Kidney capillary endothelial cell (primary cell): ENCODE measurements around the gene CDH22.

Source experiments
- DNase-seq: peaks from one replicate; pipeline ENCODE4 v3.0.0-alpha.2; 2018; ENCODE audit warnings: low spot score

The CDH22 gene

GRCh38 chr20:46299078-46299477 lies 9.2 kb downstream of the CDH22 start:
- no peak for DNase-seq

- DNase-seq, result no peak
These were observed 9.9 kb downstream of the CDH22 start for GRCh38 chr20:46298374-46298773.

- no peak for DNase-seq
These were observed 11.6 kb downstream of the CDH22 start for GRCh38 chr20:46296526-46297250.

- DNase-seq, result peak; percentile 12
These were observed 15.2 kb downstream of the CDH22 start for GRCh38 chr20:46293084-46293483.

GRCh38 chr20:46291401-46291800 lies 16.9 kb downstream of the CDH22 start:
- DNase-seq, result no peak

- DNase-seq, result no peak
These were observed 18.9 kb downstream of the CDH22 start for GRCh38 chr20:46289432-46289831.

GRCh38 chr20:46286977-46287376 lies 21.3 kb downstream of the CDH22 start:
- DNase-seq, result no peak

GRCh38 chr20:46286382-46286781 lies 21.9 kb downstream of the CDH22 start:
- DNase-seq, result no peak

GRCh38 chr20:46285740-46286139 lies 22.6 kb downstream of the CDH22 start:
- DNase-seq, result no peak

- DNase-seq, result no peak
These were observed 23.2 kb downstream of the CDH22 start for GRCh38 chr20:46285072-46285471.

- no peak for DNase-seq
These were observed 24.3 kb downstream of the CDH22 start for GRCh38 chr20:46284040-46284427.

GRCh38 chr20:46283426-46284039 lies 24.8 kb downstream of the CDH22 start:
- DNase-seq, result no peak

- DNase-seq, result no peak
These were observed 25.6 kb downstream of the CDH22 start for GRCh38 chr20:46282669-46283068.

GRCh38 chr20:46279103-46279502 lies 29.2 kb downstream of the CDH22 start:
- DNase-seq, result no peak

GRCh38 chr20:46277602-46278001 lies 30.7 kb downstream of the CDH22 start:
- DNase-seq, result no peak

- no peak for DNase-seq
These were observed 31.8 kb downstream of the CDH22 start for GRCh38 chr20:46276531-46276930.

GRCh38 chr20:46275091-46275490 lies 33.2 kb downstream of the CDH22 start:
- DNase-seq, result no peak

GRCh38 chr20:46273717-46274116 lies 34.6 kb downstream of the CDH22 start:
- no peak for DNase-seq

- no peak for DNase-seq
These were observed 35.8 kb downstream of the CDH22 start for GRCh38 chr20:46272389-46273047.

- no peak for DNase-seq
These were observed 37.1 kb downstream of the CDH22 start for GRCh38 chr20:46270977-46271744.

- DNase-seq, result no peak
These were observed 38.9 kb downstream of the CDH22 start for GRCh38 chr20:46269372-46269771.

GRCh38 chr20:46268662-46269061 lies 39.6 kb downstream of the CDH22 start:
- no peak for DNase-seq
